GM21576 (cell line): ENCODE data around the gene DNAH8.
"Not testable (repeated sequence)": the region's sequence is repeated elsewhere in the genome, so short reads cannot be mapped to it uniquely, and the experiment has no call there.

Experiments
- ATAC-seq: cut with Tn5 transposase; IDR thresholded peaks from one replicate; pipeline ENCODE4 v1.9.1; 2021; ENCODE audit warnings: mild to moderate bottlenecking, moderate library complexity; ENCODE audit not compliant: unreplicated experiment

DNAH8 gene

DNA sequence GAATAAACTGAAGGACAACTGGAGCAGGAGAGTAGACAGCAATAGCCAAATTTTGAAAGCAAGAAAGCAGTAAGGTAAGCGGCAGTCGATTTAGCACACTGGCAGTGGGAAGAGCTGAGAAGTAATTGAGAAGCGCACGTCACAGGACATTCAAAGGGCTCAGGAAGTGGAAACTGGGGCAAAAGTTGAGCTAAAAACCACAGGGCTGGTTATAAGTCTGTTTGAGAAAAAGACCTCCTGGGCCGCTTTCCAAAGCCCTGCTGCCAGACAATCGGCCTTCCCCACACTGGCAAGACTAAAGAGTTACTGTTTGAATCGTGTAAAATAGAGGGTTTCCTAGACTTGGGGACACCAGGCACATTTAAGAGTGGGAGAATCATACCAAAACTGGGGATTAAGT is 161.4 kb downstream of the DNAH8 start:
- ATAC-seq, result no peak

GRCh38 chr6:38877721-38878120 is 162.6 kb downstream of the DNAH8 start:
- no peak for ATAC-seq

GRCh38 chr6:38882157-38882556 is 167.0 kb downstream of the DNAH8 start:
- ATAC-seq, result no peak

GRCh38 chr6:38897507-38897906 is 182.4 kb downstream of the DNAH8 start:
- no peak for ATAC-seq

DNA sequence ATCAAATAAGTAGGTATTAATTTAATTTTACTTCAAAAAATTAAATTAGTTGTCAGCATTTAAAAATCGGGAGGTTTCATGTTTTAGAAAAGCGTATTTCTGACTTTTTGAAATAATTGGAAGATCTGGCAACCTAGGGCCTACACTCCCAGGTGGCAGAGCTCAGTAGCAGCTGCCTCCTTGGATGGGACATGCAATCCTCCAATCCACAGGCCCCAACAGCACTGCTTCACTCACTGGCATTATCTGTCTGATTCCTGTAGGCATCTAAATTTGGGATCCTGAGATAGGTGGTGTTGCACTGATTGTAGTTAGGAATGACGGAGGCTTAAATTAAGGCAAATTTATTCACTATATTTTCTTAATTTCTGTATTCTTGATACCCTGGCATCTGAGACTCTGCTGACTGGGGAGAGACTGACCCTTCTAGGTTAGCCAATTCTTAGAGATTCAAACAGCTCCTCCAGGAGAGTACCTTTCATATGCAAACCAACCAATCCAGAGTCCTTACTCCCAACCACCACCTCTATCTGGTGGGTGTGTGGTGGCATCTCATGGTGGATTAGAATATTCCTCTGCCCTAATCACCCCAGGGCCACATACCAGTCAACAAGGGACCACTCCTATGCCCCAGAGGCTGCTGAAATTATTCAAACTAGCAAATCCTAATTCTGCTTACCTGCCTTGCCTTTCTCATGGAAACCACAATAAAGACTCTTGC is 186.9 kb downstream of the DNAH8 start:
- ATAC-seq, result no peak

DNA sequence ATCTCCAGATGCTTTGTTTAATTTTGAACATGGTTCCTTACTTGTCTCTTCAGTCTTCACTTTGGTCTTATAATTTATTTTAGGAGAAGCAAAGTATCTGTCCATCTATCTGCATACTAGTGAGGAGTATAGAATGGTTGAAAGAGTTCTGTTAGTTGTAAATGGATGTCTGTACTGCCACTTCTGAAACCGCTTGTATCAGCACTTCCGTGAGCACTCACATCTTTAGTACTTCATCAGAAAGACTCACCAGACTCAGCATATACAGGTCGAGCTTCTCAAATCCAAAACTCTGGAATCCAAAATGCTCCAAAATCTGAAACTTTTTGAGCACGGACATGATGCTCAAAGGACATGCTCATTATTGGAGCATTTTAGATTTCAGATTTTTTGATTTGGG is 191.5 kb downstream of the DNAH8 start:
- ATAC-seq, result no peak

- no peak for ATAC-seq
Observed at GRCh38 chr6:38907264-38907663, 192.2 kb downstream of the DNAH8 start.

GRCh38 chr6:38909015-38909730 is 194.1 kb downstream of the DNAH8 start:
- ATAC-seq, result no peak

DNA sequence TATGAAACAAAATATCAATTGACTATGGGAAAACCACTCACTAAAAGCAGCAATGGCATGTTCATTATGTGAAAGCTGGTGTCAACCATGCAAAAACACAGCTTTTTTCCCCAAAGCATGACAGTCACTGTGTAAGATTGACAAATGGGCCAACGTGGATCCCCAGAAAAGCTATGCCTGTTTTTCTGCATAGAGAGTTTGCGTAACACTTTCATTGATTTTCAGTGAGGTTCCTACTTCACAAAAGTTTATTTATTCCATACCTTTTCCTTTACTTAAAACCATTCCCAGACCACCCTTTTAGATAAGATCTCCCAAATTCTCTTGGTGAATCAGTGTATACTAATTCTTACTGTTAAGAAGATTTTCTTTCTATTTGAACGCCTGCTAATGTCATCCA is 195.1 kb downstream of the DNAH8 start:
- ATAC-seq, result no peak

DNA sequence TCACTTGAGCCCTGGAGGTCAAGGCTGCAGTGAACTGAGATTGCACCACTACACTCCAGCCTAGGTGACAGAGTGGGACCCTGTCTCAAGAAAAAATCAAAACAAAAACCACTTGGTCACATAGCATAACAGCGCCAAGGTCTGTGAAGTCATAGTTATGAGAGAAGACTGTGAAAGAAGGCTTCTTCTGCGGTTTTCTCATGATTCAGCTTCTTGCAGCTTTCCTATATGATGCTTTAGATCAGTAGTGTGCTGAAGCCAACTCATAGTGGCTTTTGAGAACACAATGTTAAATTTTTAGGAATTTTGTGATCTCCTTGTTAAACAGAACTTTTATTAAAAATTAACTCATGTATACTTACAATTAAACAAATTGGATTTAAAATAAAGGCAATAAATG is 197.3 kb downstream of the DNAH8 start:
- ATAC-seq, result no peak

GRCh38 chr6:38915205-38915925 is 200.3 kb downstream of the DNAH8 start:
- no peak for ATAC-seq

DNA sequence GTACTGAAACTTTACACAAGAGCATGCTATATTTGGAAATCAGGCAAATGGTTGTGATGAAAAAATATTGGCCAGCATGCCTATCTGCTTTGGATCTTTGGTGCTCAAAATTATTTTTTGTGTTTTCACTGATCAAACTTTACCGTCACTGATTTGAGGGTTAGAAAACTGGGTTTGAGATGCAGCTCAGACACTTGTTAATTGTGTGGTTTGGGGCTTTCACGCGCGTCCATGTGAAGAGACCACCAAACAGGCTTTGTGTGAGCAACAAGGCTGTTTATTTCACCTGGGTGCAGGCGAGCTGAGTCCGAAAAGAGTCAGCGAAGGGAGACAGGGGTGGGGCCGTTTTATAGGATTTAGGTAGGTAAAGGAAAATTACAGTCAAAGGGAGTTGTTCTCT is 206.4 kb downstream of the DNAH8 start:
- not testable (repeated sequence) for ATAC-seq

GRCh38 chr6:38924791-38925509 is 209.8 kb downstream of the DNAH8 start:
- no peak for ATAC-seq

DNA sequence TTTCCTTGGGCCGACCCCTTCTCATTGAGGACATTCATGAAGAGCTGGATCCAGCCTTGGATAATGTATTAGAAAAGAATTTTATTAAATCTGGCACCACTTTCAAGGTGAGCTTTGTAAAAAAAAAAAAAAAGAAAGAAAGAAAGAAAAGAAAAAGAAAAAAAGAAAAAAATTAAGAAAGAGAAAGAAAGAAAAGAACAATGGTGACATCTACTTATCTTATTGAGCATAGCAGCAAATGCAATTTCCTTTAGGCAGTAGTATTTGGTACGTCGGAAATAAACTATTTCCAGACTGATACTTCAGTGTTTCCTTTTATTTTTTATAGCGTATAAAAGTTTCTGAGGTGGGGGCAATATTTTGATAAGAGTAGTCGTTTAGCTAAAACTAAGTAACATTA is 214.4 kb downstream of the DNAH8 start:
- no peak for ATAC-seq

DNA sequence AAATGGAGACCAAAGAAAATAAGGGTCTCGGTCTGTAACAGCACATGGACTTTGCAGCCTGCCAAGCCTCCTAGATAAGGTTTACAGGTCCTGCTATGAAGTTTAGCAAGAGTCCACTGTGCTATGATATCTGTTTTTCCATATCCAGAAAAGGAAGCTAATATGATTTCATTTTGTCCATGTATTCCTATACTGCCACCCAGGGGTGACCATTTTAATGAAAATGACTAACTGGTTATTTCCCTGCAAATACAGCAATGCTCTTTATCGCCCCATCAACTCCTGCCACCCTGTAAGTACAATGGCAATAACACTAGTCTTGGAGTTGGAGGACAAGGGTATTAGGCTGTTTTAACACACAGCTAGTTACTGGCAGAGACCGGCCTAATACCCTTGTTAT is 218.3 kb downstream of the DNAH8 start:
- no peak for ATAC-seq

- no peak for ATAC-seq
Observed at GRCh38 chr6:38935051-38935450, 219.9 kb downstream of the DNAH8 start.

DNA sequence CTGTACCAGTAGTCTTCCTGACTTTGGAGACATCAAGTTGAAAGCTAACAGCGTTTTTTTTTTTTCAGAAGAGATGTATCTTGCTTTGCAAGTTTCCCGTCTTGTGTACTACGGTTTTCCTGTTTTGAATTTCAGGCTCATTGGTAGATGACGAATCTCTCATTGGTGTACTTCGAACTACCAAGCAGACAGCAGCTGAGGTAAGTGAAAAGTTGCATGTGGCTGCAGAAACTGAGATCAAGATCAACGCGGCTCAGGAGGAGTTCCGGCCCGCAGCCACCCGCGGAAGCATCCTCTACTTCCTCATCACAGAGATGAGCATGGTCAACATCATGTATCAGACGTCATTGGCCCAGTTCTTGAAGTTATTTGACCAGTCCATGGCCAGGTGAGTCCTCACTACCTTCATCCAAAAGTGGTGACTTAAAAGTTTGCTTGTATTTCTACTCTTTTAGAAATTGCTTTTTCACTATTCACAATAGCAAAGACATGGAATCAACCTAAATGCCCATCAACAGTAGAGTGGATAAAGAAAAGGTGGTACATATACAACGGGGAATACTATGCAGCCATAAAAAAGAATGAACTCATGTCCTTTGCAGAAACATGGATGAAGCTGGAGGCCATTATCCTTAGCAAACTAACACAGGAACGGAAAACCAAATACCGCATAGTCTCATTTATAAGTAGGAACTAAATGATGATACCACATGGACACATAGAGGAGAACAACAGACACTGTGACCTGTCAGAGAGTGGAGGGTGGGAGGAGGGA is 222.9 kb downstream of the DNAH8 start:
- ATAC-seq, result no peak

DNA sequence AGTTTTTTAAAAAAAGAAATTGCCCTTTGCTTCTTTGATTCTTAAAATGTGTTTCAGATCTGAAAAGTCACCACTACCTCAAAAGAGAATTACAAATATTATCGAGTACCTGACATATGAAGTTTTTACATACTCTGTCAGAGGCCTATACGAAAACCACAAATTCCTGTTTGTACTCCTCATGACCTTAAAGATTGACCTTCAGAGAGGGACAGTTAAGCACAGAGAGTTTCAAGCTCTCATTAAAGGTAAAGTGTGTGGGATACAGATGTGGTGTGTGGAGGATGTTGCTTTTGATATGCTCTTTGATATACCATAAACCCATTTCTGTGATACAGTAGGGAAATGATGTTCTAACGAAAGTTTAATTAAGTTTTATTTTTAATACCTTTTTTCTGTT is 223.6 kb downstream of the DNAH8 start:
- ATAC-seq, result no peak

- ATAC-seq, result no peak
Observed at GRCh38 chr6:38942442-38942841, 227.3 kb downstream of the DNAH8 start.

DNA sequence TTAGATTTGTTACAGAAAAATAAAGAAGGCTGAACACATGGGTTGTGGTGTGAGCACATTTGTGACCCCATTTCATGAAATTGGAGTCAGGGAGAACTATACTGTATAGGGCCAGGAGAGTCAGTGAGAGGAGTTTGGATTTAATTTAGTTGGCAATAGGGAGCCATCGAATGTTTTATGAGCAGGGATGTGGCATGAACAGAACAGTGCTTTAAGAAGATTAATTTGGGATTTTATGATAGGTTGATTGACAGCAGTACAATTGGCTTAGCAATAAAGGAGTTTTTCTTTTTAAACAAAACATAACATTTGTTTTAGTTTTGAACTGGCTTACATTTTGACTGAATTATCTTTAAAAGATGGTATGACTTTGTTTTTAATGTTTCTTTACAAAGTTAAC is 227.9 kb downstream of the DNAH8 start:
- no peak for ATAC-seq

DNA sequence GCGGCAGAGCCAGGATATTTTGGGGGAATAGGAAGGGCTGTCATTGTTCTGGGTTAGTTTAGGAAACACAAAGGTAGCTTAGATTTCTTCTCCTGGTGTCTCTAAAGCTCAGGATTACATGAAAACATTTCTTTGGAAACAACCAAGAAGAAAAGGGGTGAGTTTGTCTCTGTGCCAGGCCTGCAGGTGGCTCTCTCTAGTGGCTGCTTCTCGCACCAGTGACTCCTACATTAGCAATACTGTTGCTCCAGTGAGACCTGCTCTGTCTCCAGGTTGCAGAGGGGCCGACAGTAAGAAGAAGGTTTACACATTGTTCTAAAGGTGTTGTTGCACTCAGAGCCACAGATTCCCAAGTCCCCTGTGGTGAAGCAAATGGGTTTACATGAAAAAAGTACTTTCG is 228.9 kb downstream of the DNAH8 start:
- no peak for ATAC-seq
